Activated CD8-positive, alpha-beta memory T cell treated with anti-CD3 and anti-CD28 coated beads, Interleukin-2, amount 50 U/mL, for 4 hours (primary cell): ENCODE measurements around the gene PCDHB10.
"Not testable (repeated sequence)": the region's sequence is repeated elsewhere in the genome, so short reads cannot be mapped to it uniquely, and the experiment has no call there.

Source experiments
- DNase-seq: peaks from one replicate; pipeline ENCODE4 v3.0.0-alpha.2; 2020

Gene PCDHB10

GRCh38 chr5:141188682-141189081, 3.5 kb upstream of the PCDHB10 start:
- DNase-seq = not testable (repeated sequence)

- DNase-seq = not testable (repeated sequence)
Observed at GRCh38 chr5:141189131-141189530, 3.0 kb upstream of the PCDHB10 start.

- not testable (repeated sequence) for DNase-seq
Observed at GRCh38 chr5:141194332-141194731, 2.2 kb downstream of the PCDHB10 start.

DNA sequence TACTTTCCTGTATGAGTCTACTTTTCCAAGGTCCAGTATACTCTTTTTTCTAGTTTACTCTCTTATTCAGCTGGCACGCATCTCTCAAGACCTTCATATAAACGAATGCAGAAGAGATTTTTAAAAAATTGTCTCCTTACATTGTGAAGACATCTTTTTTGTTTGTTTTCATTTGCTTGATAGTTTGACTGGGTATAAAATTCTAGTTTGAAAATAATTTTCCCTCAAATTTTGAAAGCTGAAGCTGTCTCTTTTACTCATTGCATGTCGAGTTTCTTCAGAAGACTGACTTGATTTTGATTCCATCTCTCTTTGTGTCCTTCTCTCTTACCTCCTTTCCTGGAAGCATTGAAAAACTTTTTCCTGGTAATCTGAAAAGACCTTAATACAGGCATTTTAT, 4.2 kb downstream of the PCDHB10 start:
- DNase-seq = no peak

DNA sequence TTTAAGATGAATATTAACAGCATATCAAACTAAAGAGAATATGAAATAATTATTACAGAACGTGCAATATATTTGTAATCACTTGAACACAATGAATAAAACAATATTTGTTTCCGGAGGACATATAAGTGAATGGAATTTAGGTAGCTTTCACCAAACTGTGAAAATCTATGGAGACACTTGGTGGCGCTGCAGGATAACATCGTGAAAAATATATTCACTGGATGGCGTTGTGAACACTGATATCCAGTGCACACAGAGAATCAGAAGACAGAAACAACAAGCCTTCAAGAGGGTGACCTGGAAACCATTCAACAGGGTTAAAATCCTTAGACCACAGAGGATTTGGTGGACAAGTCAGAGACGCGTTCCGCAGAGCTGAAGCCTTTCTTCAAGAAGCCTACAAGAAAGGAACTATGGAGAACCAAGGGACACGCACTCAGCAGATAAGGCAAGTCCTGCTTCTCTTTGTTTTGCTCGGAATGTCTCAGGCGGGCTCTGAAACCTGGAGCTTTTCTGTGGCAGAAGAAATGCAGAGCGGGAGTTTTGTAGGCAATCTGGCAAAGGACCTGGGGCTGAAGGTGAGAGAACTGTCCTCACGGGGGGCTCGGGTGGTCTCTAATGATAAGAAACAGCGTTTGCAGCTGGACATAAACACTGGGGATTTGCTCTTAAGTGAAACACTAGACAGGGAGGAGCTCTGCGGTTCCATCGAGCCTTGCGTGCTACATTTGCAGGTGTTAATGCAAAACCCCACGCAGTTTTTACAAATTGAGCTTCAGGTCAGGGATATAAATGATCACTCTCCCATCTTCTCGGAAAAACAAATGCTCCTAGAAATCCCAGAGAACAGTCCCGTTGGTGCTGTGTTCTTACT, 7.4 kb downstream of the PCDHB10 start, which contains the start of gene PCDHB11:
PCDHB11 (plus strand) TSS at position 269 of the 877 bp plus-strand sequence; CDS start at position 417, 148 bp downstream.
- no peak for DNase-seq

- DNase-seq = not testable (repeated sequence)
Observed at GRCh38 chr5:141201126-141201525, 9.0 kb downstream of the PCDHB10 start.

DNA sequence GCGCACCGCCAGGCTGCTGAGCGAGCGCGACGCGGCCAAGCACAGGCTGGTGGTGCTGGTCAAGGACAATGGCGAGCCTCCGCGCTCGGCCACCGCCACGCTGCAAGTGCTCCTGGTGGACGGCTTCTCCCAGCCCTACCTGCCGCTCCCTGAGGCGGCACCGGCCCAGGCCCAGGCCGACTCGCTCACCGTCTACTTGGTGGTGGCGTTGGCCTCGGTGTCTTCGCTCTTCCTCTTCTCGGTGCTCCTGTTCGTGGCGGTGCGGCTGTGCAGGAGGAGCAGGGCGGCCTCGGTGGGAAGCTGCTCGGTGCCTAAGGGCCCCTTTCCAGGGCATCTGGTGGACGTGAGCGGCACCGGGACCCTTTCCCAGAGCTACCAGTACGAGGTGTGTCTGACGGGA, 9.5 kb downstream of the PCDHB10 start:
- DNase-seq = not testable (repeated sequence)

DNA sequence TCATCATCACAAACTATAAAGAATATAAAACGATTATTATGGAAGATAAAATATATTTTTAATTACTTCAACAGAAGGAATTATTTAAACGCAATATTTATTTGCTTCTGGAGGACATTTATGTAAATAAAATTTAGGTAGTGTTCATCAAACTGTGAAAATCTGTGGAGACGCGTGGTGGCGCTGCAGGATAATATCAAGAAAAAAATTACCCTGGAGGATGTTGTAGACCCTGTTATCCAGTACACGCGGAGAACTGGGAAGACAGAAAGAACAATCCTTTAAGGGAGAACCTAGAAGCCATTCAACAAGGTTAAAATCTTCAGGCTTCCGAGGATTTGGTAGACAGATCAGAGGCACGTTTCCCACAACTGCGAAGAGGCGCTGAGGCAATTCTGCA, 16.3 kb downstream of the PCDHB10 start, which contains the start of gene PCDHB12:
PCDHB12 (plus strand) TSS at position 242 of the 400 bp plus-strand sequence. CDS start 189 bp downstream, outside the sequence.
- no peak for DNase-seq

GRCh38 chr5:141210281-141210680, 18.1 kb downstream of the PCDHB10 start:
- DNase-seq = not testable (repeated sequence)

DNA sequence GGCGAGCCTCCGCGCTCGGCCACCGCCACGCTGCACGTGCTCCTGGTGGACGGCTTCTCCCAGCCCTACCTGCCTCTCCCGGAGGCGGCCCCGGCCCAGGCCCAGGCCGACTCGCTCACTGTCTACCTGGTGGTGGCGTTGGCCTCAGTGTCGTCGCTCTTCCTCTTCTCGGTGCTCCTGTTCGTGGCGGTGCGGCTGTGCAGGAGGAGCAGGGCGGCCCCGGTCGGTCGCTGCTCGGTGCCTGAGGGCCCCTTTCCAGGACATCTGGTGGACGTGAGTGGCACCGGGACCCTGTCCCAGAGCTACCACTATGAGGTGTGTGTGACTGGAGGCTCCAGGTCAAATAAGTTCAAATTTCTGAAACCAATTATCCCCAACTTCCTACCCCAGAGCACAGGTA, 18.7 kb downstream of the PCDHB10 start:
- DNase-seq = not testable (repeated sequence)

DNA sequence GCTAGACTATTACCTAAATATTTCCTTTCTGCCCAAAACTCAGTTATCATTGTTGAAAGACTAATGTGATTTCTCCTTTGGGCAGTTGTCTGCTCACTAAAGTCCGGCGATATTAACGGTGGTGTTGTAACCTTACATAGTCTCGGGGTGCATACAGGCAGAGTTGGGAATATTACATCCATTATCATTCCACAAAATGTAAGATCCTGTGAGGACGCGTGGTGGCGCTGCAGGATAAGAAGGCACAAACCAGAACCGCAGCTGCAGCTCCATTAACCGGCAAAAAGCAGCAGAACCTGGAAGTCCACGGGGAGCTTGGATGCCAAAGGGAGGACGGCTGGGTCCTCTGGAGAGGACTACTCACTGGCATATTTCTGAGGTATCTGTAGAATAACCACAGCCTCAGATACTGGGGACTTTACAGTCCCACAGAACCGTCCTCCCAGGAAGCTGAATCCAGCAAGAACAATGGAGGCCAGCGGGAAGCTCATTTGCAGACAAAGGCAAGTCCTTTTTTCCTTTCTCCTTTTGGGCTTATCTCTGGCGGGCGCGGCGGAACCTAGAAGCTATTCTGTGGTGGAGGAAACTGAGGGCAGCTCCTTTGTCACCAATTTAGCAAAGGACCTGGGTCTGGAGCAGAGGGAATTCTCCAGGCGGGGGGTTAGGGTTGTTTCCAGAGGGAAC, 21.6 kb downstream of the PCDHB10 start, which contains the start of gene PCDHB13:
PCDHB13 (plus strand) TSS at position 264 of the 684 bp plus-strand sequence; CDS start at position 469, 205 bp downstream.
- DNase-seq = not testable (repeated sequence)

GRCh38 chr5:141214583-141214982, 22.4 kb downstream of the PCDHB10 start:
- not testable (repeated sequence) for DNase-seq

- DNase-seq = not testable (repeated sequence)
Observed at GRCh38 chr5:141215504-141215903, 23.4 kb downstream of the PCDHB10 start.

GRCh38 chr5:141216035-141216434, 23.9 kb downstream of the PCDHB10 start:
- not testable (repeated sequence) for DNase-seq

DNA sequence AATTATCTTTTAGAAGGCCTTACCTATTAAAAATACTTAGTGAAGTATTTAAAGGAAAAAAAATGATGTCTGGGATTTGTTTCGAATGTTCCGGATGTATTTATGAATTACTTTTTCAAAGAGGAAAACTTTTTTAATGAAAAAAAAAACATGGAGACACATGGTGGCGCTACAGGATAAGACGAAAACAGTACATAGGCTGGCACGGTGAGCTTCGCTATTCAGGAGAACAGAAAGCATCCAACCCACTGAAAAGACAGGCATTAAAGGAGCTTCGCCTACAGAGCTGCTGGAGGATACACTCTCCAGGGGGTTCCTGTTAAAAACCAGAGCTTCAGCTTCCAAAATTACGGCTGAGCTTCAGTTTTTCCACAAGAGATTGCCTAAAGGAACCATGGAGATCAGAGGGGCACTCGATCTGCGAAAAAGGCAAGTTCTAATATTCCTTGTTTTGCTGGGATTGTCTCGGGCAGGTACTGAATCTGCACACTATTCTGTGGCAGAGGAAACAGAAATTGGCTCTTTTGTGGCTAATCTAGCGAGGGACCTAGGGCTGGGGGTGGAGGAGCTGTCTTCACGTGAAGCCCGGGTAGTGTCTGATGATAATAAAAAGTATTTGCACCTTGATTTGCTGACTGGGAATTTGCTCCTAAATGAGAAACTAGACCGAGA, 31.1 kb downstream of the PCDHB10 start, which contains the start of gene PCDHB14:
PCDHB14 (plus strand) TSS at position 232 of the 672 bp plus-strand sequence; CDS start at position 395, 163 bp downstream.
- DNase-seq = no peak

DNA sequence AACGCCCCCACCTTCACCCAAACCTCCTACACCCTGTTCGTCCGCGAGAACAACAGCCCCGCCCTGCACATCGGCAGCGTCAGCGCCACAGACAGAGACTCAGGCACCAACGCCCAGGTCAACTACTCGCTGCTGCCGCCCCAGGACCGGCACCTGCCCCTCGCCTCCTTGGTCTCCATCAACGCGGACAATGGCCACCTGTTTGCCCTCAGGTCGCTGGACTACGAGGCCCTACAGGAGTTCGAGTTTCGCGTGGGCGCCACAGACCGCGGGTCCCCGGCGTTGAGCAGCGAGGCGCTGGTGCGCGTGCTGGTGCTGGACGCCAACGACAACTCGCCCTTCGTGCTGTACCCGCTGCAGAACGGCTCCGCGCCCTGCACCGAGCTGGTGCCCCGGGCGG, 32.7 kb downstream of the PCDHB10 start:
- not testable (repeated sequence) for DNase-seq

GRCh38 chr5:141225421-141225820, 33.3 kb downstream of the PCDHB10 start:
- DNase-seq = not testable (repeated sequence)

GRCh38 chr5:141234109-141234667, 42.0 kb downstream of the PCDHB10 start:
- DNase-seq = no peak

GRCh38 chr5:141235922-141236321, 43.8 kb downstream of the PCDHB10 start:
- not testable (repeated sequence) for DNase-seq

DNA sequence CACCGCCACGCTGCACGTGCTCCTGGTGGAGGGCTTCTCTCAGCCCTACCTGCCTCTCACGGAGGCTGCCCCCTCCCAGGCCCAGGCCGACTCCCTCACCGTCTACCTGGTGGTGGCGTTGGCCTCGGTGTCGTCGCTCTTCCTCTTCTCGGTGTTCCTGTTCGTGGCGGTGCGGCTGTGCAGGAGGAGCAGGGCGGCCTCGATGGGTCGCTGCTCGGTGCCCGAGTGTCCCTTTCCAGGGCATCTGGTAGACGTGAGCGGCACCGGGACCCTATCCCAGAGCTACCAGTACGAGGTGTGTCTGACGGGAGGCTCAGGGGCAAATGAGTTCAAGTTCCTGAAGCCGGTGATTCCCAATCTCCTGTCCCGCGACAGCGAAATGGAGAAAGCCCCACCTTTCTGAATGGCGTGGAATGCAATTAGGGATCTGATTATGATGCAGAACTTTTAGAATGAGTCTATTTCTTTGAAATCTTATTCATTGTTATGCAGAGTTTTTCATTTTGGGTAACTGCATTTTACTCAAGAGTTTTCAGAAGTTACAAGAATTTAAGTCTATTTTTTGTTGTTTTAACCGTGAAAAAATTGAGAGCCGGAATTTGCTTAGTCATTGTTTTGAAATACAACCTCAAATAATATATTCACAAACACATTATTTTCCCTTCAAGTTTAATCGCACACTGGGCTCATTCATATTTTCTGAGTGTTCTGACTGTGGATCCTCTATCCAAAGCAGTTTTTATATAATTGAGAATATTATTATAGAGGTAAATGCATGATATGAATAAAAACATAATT, 44.6 kb downstream of the PCDHB10 start:
- no peak for DNase-seq

DNA sequence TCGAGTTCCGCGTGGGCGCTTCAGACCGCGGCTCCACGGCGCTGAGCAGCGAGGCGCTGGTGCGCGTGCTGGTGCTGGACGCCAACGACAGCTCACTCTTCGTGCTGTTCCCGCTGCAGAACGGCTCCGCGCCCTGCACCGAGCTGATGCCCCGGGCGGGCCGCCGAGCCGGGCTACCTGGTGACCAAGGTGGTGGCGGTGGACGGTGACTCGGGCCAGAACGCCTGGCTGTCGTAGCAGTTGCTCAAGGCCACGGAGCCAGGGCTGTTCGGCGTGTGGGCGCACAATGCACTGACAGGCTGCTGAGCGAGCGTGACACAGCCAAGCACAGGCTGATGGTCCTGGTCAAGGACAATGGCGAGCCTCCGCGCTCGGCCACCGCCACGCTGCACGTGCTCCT, 49.3 kb downstream of the PCDHB10 start:
- no peak for DNase-seq
